Peyer's patch (tissue), 4 donors: Measurements from ENCODE around the gene ATP5PF.
"Not testable (repeated sequence)": the region's sequence is repeated elsewhere in the genome, so short reads cannot be mapped to it uniquely, and the experiment has no call there.

ENCODE experiments used
- CTCF ChIP-seq, 6 experiments: fragments of 450-650 bp in 4 of 6; fragments of 200-600 bp in 2 of 6; sonication (generic) in 1 of 6; IDR thresholded peaks; one replicate each; pipeline ENCODE4 v1.5.1; 2017 to 2019; ENCODE audit warnings: antibody characterized with exemption in 6 of 6, mild to moderate bottlenecking in 3 of 6, moderate library complexity in 1 of 6
- POLR2A ChIP-seq, 2 donors: fragments of 450-650 bp; IDR thresholded peaks; one replicate each; pipeline ENCODE4 v1.5.1; 2017; ENCODE audit warnings: antibody characterized with exemption in 2 of 2, mild to moderate bottlenecking in 2 of 2, moderate library complexity in 2 of 2

DNA sequence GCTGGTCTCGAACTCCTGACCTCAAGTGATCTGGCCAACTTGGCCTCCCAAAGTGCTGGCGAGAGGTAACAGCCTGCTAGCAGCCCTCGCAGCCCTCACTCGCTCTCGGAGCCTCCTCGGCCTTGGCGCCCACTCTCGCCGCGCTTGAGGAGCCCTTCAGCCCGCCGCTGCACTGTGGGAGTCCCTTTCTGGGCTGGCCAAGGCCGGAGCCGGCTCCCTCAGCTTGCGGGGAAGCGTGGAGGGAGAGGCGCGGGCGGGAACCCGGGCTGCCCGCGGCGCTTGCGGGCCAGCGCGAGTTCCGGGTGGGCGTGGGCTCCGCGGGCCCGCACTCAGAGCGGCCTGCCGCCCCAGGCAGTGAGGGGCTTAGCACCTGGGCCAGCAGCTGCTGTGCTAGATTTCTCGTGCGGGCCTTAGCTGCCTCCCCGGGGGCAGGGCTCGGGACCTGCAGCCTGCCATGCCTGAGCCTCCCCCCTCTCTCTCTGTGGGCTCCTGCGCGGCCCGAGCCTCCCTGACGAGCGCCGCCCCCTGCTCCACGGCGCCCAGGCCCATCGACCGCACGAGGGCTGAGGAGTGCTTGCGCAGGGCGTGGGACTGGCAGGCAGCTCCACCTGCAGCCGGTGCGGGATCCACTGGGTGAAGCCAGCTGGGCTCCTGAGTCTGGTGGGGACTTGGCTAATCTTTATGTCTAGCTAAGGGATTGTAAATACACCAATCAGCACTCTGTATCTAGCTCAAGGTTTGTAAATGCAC is 43.6 kb upstream of the ATP5PF start:
- not testable (repeated sequence) for TF ChIP-seq CTCF, POLR2A (IDR thresholded peaks at IDR 0.05)
